IMR-90 (cell line): ENCODE measurements around the gene ARHGAP12. TPM values are rescaled to one million over a fixed set of nuclear protein-coding genes. Genes with fewer than 3 reads are reported as not detected.

Experiments used
- ATAC-seq: fragments of 200-7000 bp; cut with Tn5 transposase; 2 replicates; pipeline ENCODE4 v1.9.1; 2020; ENCODE audit warnings: low read depth, mild to moderate bottlenecking, moderate library complexity
- BruUV-seq: library from RNA; stranded (reverse); fragments of 400-500 nt; replicated peaks from 2 replicates; lab custom pipeline; 2021; lab: Mats Ljungman, UMichigan
- CTCF ChIA-PET: fragments of 300-600 bp; formaldehyde crosslinking; extraction: SDS; loops from one replicate; lab custom pipeline; 2021; ENCODE audit warnings: antibody characterized with exemption; lab: Yijun Ruan, JAX
- POLR2A ChIA-PET: fragments of 300-600 bp; sonication (Branson Sonifier 250); formaldehyde crosslinking; loops from one replicate; lab custom pipeline; 2022; ENCODE audit warnings: antibody characterized with exemption; ENCODE audit not compliant: unreplicated experiment; lab: Charles Lee
- DNase-seq: peaks from one replicate; pipeline ENCODE4 v3.0.0; 2013
- H2AFZ ChIP-seq: replicated peaks from 2 replicates; pipeline ENCODE3; 2013; ENCODE audit warnings: low read length, mild to moderate bottlenecking; ENCODE audit not compliant: poor library complexity
- H2AK5ac ChIP-seq: 2 replicates; pipeline ENCODE4 v1.6.1; 2013; ENCODE audit warnings: low read depth, low read length, inconsistent platforms
- H2AK9ac ChIP-seq: replicated peaks from 2 replicates; pipeline ENCODE3; 2013; ENCODE audit warnings: mild to moderate bottlenecking, low read depth, low read length, moderate library complexity; ENCODE audit not compliant: poor library complexity
- H2BK120ac ChIP-seq: 2 replicates; pipeline ENCODE4 v1.6.1; 2013; ENCODE audit warnings: low read depth, low read length, inconsistent platforms
- H2BK15ac ChIP-seq: 3 replicates; pipeline ENCODE4 v1.6.1; 2013; ENCODE audit warnings: low read depth, low read length, inconsistent platforms
- H2BK20ac ChIP-seq: 2 replicates; pipeline ENCODE4 v1.6.1; 2013; ENCODE audit warnings: low read depth, mild to moderate bottlenecking, inconsistent platforms, low read length, moderate library complexity
- H2BK5ac ChIP-seq: 2 replicates; pipeline ENCODE4 v1.6.1; 2013; ENCODE audit warnings: mild to moderate bottlenecking, low read depth, low read length, inconsistent platforms; ENCODE audit not compliant: poor library complexity, severe bottlenecking
- H3K14ac ChIP-seq: replicated peaks from 2 replicates; pipeline ENCODE4 v1.6.1; 2013; ENCODE audit warnings: low read depth, low read length, inconsistent platforms
- H3K18ac ChIP-seq: 2 replicates; pipeline ENCODE4 v1.6.1; 2013; ENCODE audit warnings: low read depth, low read length, control low read depth
- H3K23ac ChIP-seq: 2 replicates; pipeline ENCODE4 v1.6.1; 2013; ENCODE audit warnings: low read depth, low read length, inconsistent platforms
- H3K27ac ChIP-seq: 2 replicates; pipeline ENCODE4 v1.5.1; 2013; ENCODE audit warnings: mild to moderate bottlenecking, control low read depth, low read length; ENCODE audit not compliant: insufficient read depth
- H3K27me3 ChIP-seq: 2 replicates; pipeline ENCODE4 v1.6.1; 2013; ENCODE audit warnings: low read length; ENCODE audit not compliant: control insufficient read depth, insufficient read depth
- H3K36me3 ChIP-seq: 2 replicates; pipeline ENCODE4 v1.6.1; 2013; ENCODE audit warnings: low read length, mixed read lengths; ENCODE audit not compliant: control insufficient read depth, insufficient read depth
- H3K4ac ChIP-seq: 2 replicates; pipeline ENCODE4 v1.6.1; 2013; ENCODE audit warnings: low read depth, low read length, inconsistent platforms
- H3K4me1 ChIP-seq: 2 replicates; pipeline ENCODE4 v1.6.1; 2013; ENCODE audit warnings: low read length, mixed read lengths; ENCODE audit not compliant: control insufficient read depth, insufficient read depth
- H3K4me2 ChIP-seq: 2 replicates; pipeline ENCODE4 v1.6.1; 2013; ENCODE audit warnings: low read depth, mild to moderate bottlenecking, control low read depth, low read length, moderate library complexity
- H3K4me3 ChIP-seq: 2 replicates; pipeline ENCODE4 v1.5.1; 2013; ENCODE audit warnings: low read depth, mild to moderate bottlenecking, control low read depth, low read length, moderate library complexity; ENCODE audit not compliant: insufficient read depth
- H3K56ac ChIP-seq: 2 replicates; pipeline ENCODE4 v1.6.1; 2013; ENCODE audit warnings: low read length, inconsistent platforms; ENCODE audit not compliant: insufficient read depth; ENCODE audit errors: extremely low read depth
- H3K79me1 ChIP-seq, 2 experiments: 2 replicates each; pipeline ENCODE4 v1.6.1; 2013; ENCODE audit warnings: low read length in 2 of 2, inconsistent platforms in 1 of 2, low read depth in 1 of 2
- H3K9ac ChIP-seq: 2 replicates; pipeline ENCODE4 v1.6.1; 2013; ENCODE audit warnings: low read depth, low read length, control low read depth
- H3K9me1 ChIP-seq: 2 replicates; pipeline ENCODE4 v1.6.1; 2013; ENCODE audit warnings: low read length, inconsistent platforms; ENCODE audit not compliant: insufficient read depth
- H3K9me3 ChIP-seq: 2 replicates; pipeline ENCODE4 v1.6.1; 2013; ENCODE audit warnings: low read length; ENCODE audit not compliant: control insufficient read depth, insufficient read depth
- H4K20me1 ChIP-seq: 2 replicates; pipeline ENCODE4 v1.6.1; 2013; ENCODE audit warnings: low read length, inconsistent platforms; ENCODE audit not compliant: insufficient read depth
- H4K5ac ChIP-seq: 2 replicates; pipeline ENCODE4 v1.6.1; 2013; ENCODE audit warnings: mild to moderate bottlenecking, low read depth, low read length, control low read depth
- H4K8ac ChIP-seq, 2 experiments: 2 replicates each; pipeline ENCODE4 v1.6.1; 2013; ENCODE audit warnings: low read depth in 2 of 2, low read length in 2 of 2, control low read depth in 1 of 2, inconsistent platforms in 1 of 2
- H4K91ac ChIP-seq: 2 replicates; pipeline ENCODE4 v1.6.1; 2013; ENCODE audit warnings: low read depth, low read length, inconsistent platforms; ENCODE audit not compliant: insufficient read depth
- BHLHE40 ChIP-seq: fragments of 150-350 bp; IDR thresholded peaks from 2 replicates; pipeline ENCODE4 v1.6.1; 2016; ENCODE audit warnings: mild to moderate bottlenecking, low read depth, low read length
- CEBPB ChIP-seq: IDR thresholded peaks from 2 replicates; pipeline ENCODE4 v1.6.1; 2012; ENCODE audit warnings: low read depth, low read length, improper control_type of control experiment
- CHD1 ChIP-seq: IDR thresholded peaks from 2 replicates; pipeline ENCODE4 v1.6.1; 2012; ENCODE audit warnings: low read depth, low read length, improper control_type of control experiment
- FOS ChIP-seq: fragments of 150-350 bp; IDR thresholded peaks from 2 replicates; pipeline ENCODE4 v1.6.1; 2016; ENCODE audit warnings: low read depth, low read length
- MAFK ChIP-seq: IDR thresholded peaks from 2 replicates; pipeline ENCODE4 v1.6.1; 2012; ENCODE audit warnings: low read depth, low read length, improper control_type of control experiment
- MAZ ChIP-seq: IDR thresholded peaks from 2 replicates; pipeline ENCODE4 v1.6.1; 2012; ENCODE audit warnings: low read depth, mild to moderate bottlenecking, low read length, improper control_type of control experiment, moderate library complexity, borderline replicate concordance
- MXI1 ChIP-seq: IDR thresholded peaks from 2 replicates; pipeline ENCODE4 v1.6.1; 2012; ENCODE audit warnings: low read depth, mild to moderate bottlenecking, low read length, moderate library complexity, borderline replicate concordance
- NFE2L2 ChIP-seq: fragments of 150-350 bp; IDR thresholded peaks from 2 replicates; pipeline ENCODE4 v1.6.1; 2016; ENCODE audit warnings: low read depth, mild to moderate bottlenecking, low read length
- POLR2A ChIP-seq: IDR thresholded peaks from 2 replicates; pipeline ENCODE4 v1.6.1; 2012; ENCODE audit warnings: mild to moderate bottlenecking, low read depth, low read length
- RAD21 ChIP-seq: IDR thresholded peaks from 2 replicates; pipeline ENCODE4 v1.6.1; 2012; ENCODE audit warnings: low read length, improper control_type of control experiment
- RCOR1 ChIP-seq: IDR thresholded peaks from 2 replicates; pipeline ENCODE4 v1.6.1; 2012; ENCODE audit warnings: mild to moderate bottlenecking, low read length, improper control_type of control experiment; ENCODE audit not compliant: insufficient replicate concordance
- RFX5 ChIP-seq: IDR thresholded peaks from 2 replicates; pipeline ENCODE4 v1.8.0; 2012; ENCODE audit warnings: low read depth, mild to moderate bottlenecking, low read length, moderate library complexity
- SMC3 ChIP-seq: fragments of 150-350 bp; IDR thresholded peaks from 2 replicates; pipeline ENCODE4 v1.6.1; 2016; ENCODE audit warnings: low read depth, mild to moderate bottlenecking, antibody characterized with exemption, low read length, moderate library complexity
- WGBS, 2 experiments: methylation state at CpG; one replicate each; pipeline versions ENCODE4 v1.1.5 to v1.1.7; 2013; ENCODE audit warnings: missing lambda C conversion rate in 2 of 2; ENCODE audit not compliant: insufficient read length in 1 of 2; ENCODE audit errors: extremely low coverage in 2 of 2; 5-methylcytosine and 5-hydroxymethylcytosine counted together
- dilution Hi-C: fragments of 300-500 bp; cut with HindIII; formaldehyde crosslinking; loops from one replicate; pipeline ENCODE4 v1.14.3; 2018; ENCODE audit warnings: low sequenced_read_pairs; ENCODE audit not compliant: unreplicated experiment
- in situ Hi-C: fragments of 300-500 bp; cut with MboI; formaldehyde crosslinking; loops from 3 replicates; pipeline ENCODE4 v1.14.3; 2019; ENCODE audit warnings: low sequenced_read_pairs, inconsistent platforms, mixed read lengths
- intact Hi-C: fragments of 100-400 bp; cut with micrococcal nuclease; formaldehyde crosslinking; loops from 2 replicates; pipeline ENCODE4 v1.10.0; 2022
- polyA plus RNA-seq, 3 experiments: library from polyadenylated mRNA; depleted of rRNA; stranded (reverse); fragments of >200 nt; gene quantifications; 2 replicates each; pipeline ENCODE4 v1.2.3, GENCODE V29; 2012; ENCODE audit warnings: low replicate concordance in 1 of 3
- total RNA-seq: library from RNA; depleted of rRNA; stranded (reverse); fragments of >200 nt; gene quantifications from 2 replicates; pipeline ENCODE4 v1.2.3, GENCODE V29; 2012
- TF ChIP-seq, protein P1 (sequence below): fragments of 150-350 bp; IDR thresholded peaks from 2 replicates; pipeline ENCODE4 v1.6.1; 2017; ENCODE audit warnings: mild to moderate bottlenecking, antibody characterized with exemption, low read length, low read depth
- TF ChIP-seq, protein P2 (sequence below): fragments of 150-350 bp; IDR thresholded peaks from 2 replicates; pipeline ENCODE4 v1.6.1; 2016; ENCODE audit warnings: low read depth, mild to moderate bottlenecking, low read length, moderate library complexity, borderline replicate concordance
- TF ChIP-seq, protein P3 (sequence below): conservative IDR thresholded peaks from 2 replicates; pipeline ENCODE4 v1.5.1; 2012; ENCODE audit warnings: mild to moderate bottlenecking, low read depth, low read length, improper control_type of control experiment

The ARHGAP12 gene
- total and polyA plus RNA-seq, 2 of the 4 experiments (the other 2 are of a cell fraction), result 9.0 to 28.5 TPM

DNA sequence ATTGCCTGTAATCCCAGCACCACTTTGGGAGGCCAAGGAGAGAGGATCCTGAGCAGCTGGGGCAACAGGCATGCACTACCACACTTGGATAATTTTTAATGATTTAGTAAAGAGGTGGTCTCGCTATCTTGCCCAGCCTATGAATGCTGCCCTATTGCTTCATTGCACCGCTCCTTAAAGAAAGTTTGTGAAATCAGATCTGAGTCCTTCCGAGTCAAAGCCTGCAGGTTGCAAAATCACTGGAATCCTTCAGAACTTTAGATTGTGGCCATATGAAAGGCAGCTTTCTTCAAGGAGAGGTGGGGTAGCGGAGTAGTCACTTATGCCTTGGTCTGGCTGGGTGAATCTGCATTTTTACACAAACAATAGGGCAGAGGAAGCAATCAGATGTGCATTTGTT is 166.3 kb downstream of the ARHGAP12 start:
- ATAC-seq, result no peak
- Histone ChIP-seq H4K91ac (no peak overlapping the region), H2BK120ac (no peak overlapping the region), H3K4ac (no peak overlapping the region), H3K23ac (no peak overlapping the region), H2AK9ac (no peak overlapping the region), H3K18ac (no peak overlapping the region), H3K36me3 (no peaks in the 10 kb centered on the region), H3K9me3 (no peaks in the 10 kb centered on the region), H2AFZ (no peak overlapping the region), H3K9ac (no peak overlapping the region), H4K5ac (no peak overlapping the region), H3K14ac (no peak overlapping the region), H3K9me1 (0 out of 2 replicates have a peak, but pooled peaks cover 3% of the 10 kb centered on the region), H3K27me3 (no peaks in the 10 kb centered on the region), H2BK20ac (no peak overlapping the region), H3K4me3 (no peak overlapping the region), H2BK5ac (no peak overlapping the region), H3K27ac (no peak overlapping the region), H4K8ac (no peak overlapping the region), H3K4me2 (no peak overlapping the region), H2BK15ac (no peak overlapping the region), H3K79me1 (peaks cover 0 to 10% of the 10 kb centered on the region in 2 experiments; a peak in 2 of 4 replicates), H3K4me1 (peaks cover 2% of the 10 kb centered on the region), H3K56ac (no peak overlapping the region), H2AK5ac (no peak overlapping the region), H4K20me1 (no peaks in the 10 kb centered on the region)
- ChIA-PET POLR2A (no interaction called here), CTCF (no interaction called here)
- no CpG with 5 or more reads among the region's 4 CpGs for WGBS, 2 experiments
- DNase-seq, result no peak
- in situ Hi-C loops (no loop called here), intact Hi-C loops (no loop called here), dilution Hi-C loops (no loop called here)
- TF ChIP-seq, protein P1, sequence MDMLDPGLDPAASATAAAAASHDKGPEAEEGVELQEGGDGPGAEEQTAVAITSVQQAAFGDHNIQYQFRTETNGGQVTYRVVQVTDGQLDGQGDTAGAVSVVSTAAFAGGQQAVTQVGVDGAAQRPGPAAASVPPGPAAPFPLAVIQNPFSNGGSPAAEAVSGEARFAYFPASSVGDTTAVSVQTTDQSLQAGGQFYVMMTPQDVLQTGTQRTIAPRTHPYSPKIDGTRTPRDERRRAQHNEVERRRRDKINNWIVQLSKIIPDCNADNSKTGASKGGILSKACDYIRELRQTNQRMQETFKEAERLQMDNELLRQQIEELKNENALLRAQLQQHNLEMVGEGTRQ, result no peak
- no peak for TF ChIP-seq MAFK
- TF ChIP-seq, protein P2, sequence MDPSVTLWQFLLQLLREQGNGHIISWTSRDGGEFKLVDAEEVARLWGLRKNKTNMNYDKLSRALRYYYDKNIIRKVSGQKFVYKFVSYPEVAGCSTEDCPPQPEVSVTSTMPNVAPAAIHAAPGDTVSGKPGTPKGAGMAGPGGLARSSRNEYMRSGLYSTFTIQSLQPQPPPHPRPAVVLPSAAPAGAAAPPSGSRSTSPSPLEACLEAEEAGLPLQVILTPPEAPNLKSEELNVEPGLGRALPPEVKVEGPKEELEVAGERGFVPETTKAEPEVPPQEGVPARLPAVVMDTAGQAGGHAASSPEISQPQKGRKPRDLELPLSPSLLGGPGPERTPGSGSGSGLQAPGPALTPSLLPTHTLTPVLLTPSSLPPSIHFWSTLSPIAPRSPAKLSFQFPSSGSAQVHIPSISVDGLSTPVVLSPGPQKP, result no peak
- TF ChIP-seq RAD21, result no peak
- no peak for TF ChIP-seq CEBPB
- TF ChIP-seq NFE2L2, result no peak
- TF ChIP-seq RFX5, result no peak
- TF ChIP-seq POLR2A, result no peak
- TF ChIP-seq FOS, result no peak
- TF ChIP-seq, protein P3, sequence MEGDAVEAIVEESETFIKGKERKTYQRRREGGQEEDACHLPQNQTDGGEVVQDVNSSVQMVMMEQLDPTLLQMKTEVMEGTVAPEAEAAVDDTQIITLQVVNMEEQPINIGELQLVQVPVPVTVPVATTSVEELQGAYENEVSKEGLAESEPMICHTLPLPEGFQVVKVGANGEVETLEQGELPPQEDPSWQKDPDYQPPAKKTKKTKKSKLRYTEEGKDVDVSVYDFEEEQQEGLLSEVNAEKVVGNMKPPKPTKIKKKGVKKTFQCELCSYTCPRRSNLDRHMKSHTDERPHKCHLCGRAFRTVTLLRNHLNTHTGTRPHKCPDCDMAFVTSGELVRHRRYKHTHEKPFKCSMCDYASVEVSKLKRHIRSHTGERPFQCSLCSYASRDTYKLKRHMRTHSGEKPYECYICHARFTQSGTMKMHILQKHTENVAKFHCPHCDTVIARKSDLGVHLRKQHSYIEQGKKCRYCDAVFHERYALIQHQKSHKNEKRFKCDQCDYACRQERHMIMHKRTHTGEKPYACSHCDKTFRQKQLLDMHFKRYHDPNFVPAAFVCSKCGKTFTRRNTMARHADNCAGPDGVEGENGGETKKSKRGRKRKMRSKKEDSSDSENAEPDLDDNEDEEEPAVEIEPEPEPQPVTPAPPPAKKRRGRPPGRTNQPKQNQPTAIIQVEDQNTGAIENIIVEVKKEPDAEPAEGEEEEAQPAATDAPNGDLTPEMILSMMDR, result no peak
- TF ChIP-seq MXI1, result no peak
- no peak for TF ChIP-seq MAZ
- TF ChIP-seq CHD1, result no peak
- no peak for TF ChIP-seq SMC3
- TF ChIP-seq RCOR1, result no peak
- TF ChIP-seq BHLHE40, result no peak
- BruUV-seq, result no TSS peak
